OCI-LY7 (cell line): Measurements from ENCODE around the gene SIAH1. TPM values are rescaled to one million over a fixed set of nuclear protein-coding genes. Genes with fewer than 3 reads are reported as not detected.

ENCODE experiments used
- BruUV-seq: library from RNA; stranded (reverse); fragments of 400-500 nt; replicated peaks from 2 replicates; lab custom pipeline; 2021; lab: Mats Ljungman, UMichigan
- CTCF ChIA-PET: fragments of 300-600 bp; sonication (Branson Sonifier 250); formaldehyde crosslinking; loops from one replicate; lab custom pipeline; 2022; ENCODE audit warnings: antibody characterized with exemption; ENCODE audit not compliant: unreplicated experiment; lab: Charles Lee
- POLR2A ChIA-PET: fragments of 300-600 bp; sonication (Branson Sonifier 250); formaldehyde crosslinking; loops from one replicate; lab custom pipeline; 2022; ENCODE audit warnings: antibody characterized with exemption; lab: Charles Lee
- DNase-seq: peaks from one replicate; pipeline ENCODE4 v3.0.0-alpha.2; 2015; ENCODE audit warnings: low spot score
- H2AFZ ChIP-seq: fragments of 200-600 bp; sonication (generic), shearing (Covaris generic); 2 replicates; pipeline ENCODE4 v1.6.1; 2014; ENCODE audit warnings: mild to moderate bottlenecking, antibody characterized with exemption, low read length, moderate library complexity
- H3K27ac ChIP-seq: fragments of 200-600 bp; sonication (generic); 2 replicates; pipeline ENCODE4 v1.5.1; 2014; ENCODE audit warnings: mixed run types, low read depth, mild to moderate bottlenecking, moderate library complexity, low read length, inconsistent platforms; ENCODE audit not compliant: poor library complexity, severe bottlenecking
- H3K36me3 ChIP-seq: fragments of 200-600 bp; sonication (generic); 2 replicates; pipeline ENCODE4 v1.6.1; 2014; ENCODE audit warnings: mild to moderate bottlenecking, antibody characterized with exemption, low read length, moderate library complexity, mixed read lengths; ENCODE audit not compliant: insufficient read depth
- H3K4me1 ChIP-seq: fragments of 200-600 bp; sonication (generic); 2 replicates; pipeline ENCODE4 v1.5.1; 2014; ENCODE audit warnings: mild to moderate bottlenecking, low read length; ENCODE audit not compliant: insufficient read depth, poor library complexity, severe bottlenecking
- H3K4me2 ChIP-seq: fragments of 200-600 bp; sonication (generic); 2 replicates; pipeline ENCODE4 v1.6.1; 2014; ENCODE audit warnings: mild to moderate bottlenecking, low read length
- H3K4me3 ChIP-seq: fragments of 200-600 bp; sonication (generic); 2 replicates; pipeline ENCODE4 v1.5.1; 2014; ENCODE audit warnings: mild to moderate bottlenecking, low read depth, low read length; ENCODE audit not compliant: poor library complexity, severe bottlenecking
- H3K79me2 ChIP-seq: fragments of 200-600 bp; sonication (generic); 2 replicates; pipeline ENCODE4 v1.6.1; 2016; ENCODE audit warnings: low read depth, mild to moderate bottlenecking, low read length, moderate library complexity, mixed read lengths; ENCODE audit not compliant: insufficient read depth
- H3K9me2 ChIP-seq: fragments of 200-600 bp; sonication (generic); 2 replicates; pipeline ENCODE4 v1.6.1; 2016; ENCODE audit warnings: mild to moderate bottlenecking, low read length, mixed read lengths; ENCODE audit not compliant: insufficient read depth
- H3K9me3 ChIP-seq: fragments of 200-600 bp; sonication (generic); 2 replicates; pipeline ENCODE4 v1.6.1; 2014; ENCODE audit warnings: mild to moderate bottlenecking, mixed run types, low read length, mixed read lengths
- H4K20me1 ChIP-seq: fragments of 200-600 bp; sonication (generic); 2 replicates; pipeline ENCODE4 v1.6.1; 2014; ENCODE audit warnings: mild to moderate bottlenecking, antibody characterized with exemption, low read length, moderate library complexity, mixed read lengths; ENCODE audit not compliant: insufficient read depth
- CTCF ChIP-seq: fragments of 200-600 bp; sonication (generic); conservative IDR thresholded peaks from 2 replicates; pipeline ENCODE4 v1.5.1; 2014; ENCODE audit warnings: mild to moderate bottlenecking, antibody characterized with exemption, low read length, moderate library complexity, mixed read lengths
- EZH2phosphoT487 ChIP-seq: fragments of 200-600 bp; sonication (generic); IDR thresholded peaks from 2 replicates; pipeline ENCODE4 v1.6.1; 2018; ENCODE audit warnings: low read depth, borderline replicate concordance, mild to moderate bottlenecking, mixed run types, antibody characterized with exemption, low read length, moderate library complexity, mixed read lengths
- intact Hi-C: fragments of 100-400 bp; cut with micrococcal nuclease; formaldehyde crosslinking; loops from one replicate; pipeline ENCODE4 v1.10.0; 2022; ENCODE audit not compliant: unreplicated experiment
- small RNA-seq: library from RNA; depleted of rRNA; stranded (forward); fragments of <200 nt; gene quantifications from one replicate; pipeline ENCODE3, GENCODE V24; 2014
- total RNA-seq, 2 experiments: library from RNA; depleted of rRNA in 1 of 2; stranded (reverse); fragments of >200 nt in 1 of 2; shearing (Covaris generic) in 1 of 2; gene quantifications; 2 replicates each; pipeline ENCODE4 v1.2.3, GENCODE V29; 2014 to 2022

Gene SIAH1
- total RNA-seq, 2 experiments from 2014 or later: 18.9 to 22.8 TPM

GRCh38 chr16:48310908-48311641, 74.1 kb downstream of the SIAH1 start:
- no peaks in the 10 kb centered on the region for H3K9me2 ChIP-seq
- ChIA-PET POLR2A (interaction anchor here (0.7 to 1.3 kb wide), 7 partner anchors 9 to 608 kb away, joined by 3 to 6 read pairs (median 3); no protein-coding TSS in a partner anchor), CTCF (no interaction called here)
- no peaks in the 10 kb centered on the region for H4K20me1 ChIP-seq
- no peaks in the 10 kb centered on the region for H3K4me1 ChIP-seq
- TF ChIP-seq CTCF: no peak
- no peak for TF ChIP-seq EZH2phosphoT487
- H3K9me3 ChIP-seq: peaks cover 14% of the 10 kb centered on the region
- peaks cover 5% of the 10 kb centered on the region; the same call in 1 of the 2 replicates for H3K36me3 ChIP-seq
- BruUV-seq: no TSS peak
- intact Hi-C loops: no loop called here
- no peak for DNase-seq
- H3K79me2 ChIP-seq: no peaks in the 10 kb centered on the region
- no peak overlapping the region for H3K4me2 ChIP-seq
- no peak overlapping the region for H2AFZ ChIP-seq
- H3K4me3 ChIP-seq: no peak overlapping the region
- H3K27ac ChIP-seq: no peak overlapping the region

Small RNAs within 50 kb of the gene (small RNA-seq; reads per million reads assigned to genes)
- gene RF00017: not detected

Other genes with a start within 250 kb of the SIAH1 start
- gene ABCC12, start 229.4 kb downstream of the SIAH1 start, total RNA-seq (2014; rRNA removed; shearing (Covaris generic)): not detected in 2 replicates
- not detected in 2 replicates for gene ABCC12, start 229.4 kb downstream of the SIAH1 start, total RNA-seq (2022)
- 13.0 and 16.8 TPM in 2 replicates for gene LONP2, start 141.1 kb downstream of the SIAH1 start, total RNA-seq (2014; rRNA removed; shearing (Covaris generic))
- gene LONP2, start 141.1 kb downstream of the SIAH1 start, total RNA-seq (2022): 22.7 and 23.3 TPM in 2 replicates
- gene ABCC11, start 137.9 kb downstream of the SIAH1 start, total RNA-seq (2014; rRNA removed; shearing (Covaris generic)): not detected in 2 replicates
- gene ABCC11, start 137.9 kb downstream of the SIAH1 start, total RNA-seq (2022): 0.10 TPM in 1 of 2 replicates, not detected in the other
- 15.2 and 22.0 TPM in 2 replicates for gene N4BP1, start 224.8 kb upstream of the SIAH1 start, total RNA-seq (2014; rRNA removed; shearing (Covaris generic))
- gene N4BP1, start 224.8 kb upstream of the SIAH1 start, total RNA-seq (2022): 26.6 and 33.3 TPM in 2 replicates